CMK (cell line): ENCODE results near the gene KHSRP.

Experiments
- DNase-seq: peaks from one replicate; pipeline ENCODE4 v3.0.0-alpha.2; 2010; ENCODE audit warnings: low read depth

KHSRP gene

DNA sequence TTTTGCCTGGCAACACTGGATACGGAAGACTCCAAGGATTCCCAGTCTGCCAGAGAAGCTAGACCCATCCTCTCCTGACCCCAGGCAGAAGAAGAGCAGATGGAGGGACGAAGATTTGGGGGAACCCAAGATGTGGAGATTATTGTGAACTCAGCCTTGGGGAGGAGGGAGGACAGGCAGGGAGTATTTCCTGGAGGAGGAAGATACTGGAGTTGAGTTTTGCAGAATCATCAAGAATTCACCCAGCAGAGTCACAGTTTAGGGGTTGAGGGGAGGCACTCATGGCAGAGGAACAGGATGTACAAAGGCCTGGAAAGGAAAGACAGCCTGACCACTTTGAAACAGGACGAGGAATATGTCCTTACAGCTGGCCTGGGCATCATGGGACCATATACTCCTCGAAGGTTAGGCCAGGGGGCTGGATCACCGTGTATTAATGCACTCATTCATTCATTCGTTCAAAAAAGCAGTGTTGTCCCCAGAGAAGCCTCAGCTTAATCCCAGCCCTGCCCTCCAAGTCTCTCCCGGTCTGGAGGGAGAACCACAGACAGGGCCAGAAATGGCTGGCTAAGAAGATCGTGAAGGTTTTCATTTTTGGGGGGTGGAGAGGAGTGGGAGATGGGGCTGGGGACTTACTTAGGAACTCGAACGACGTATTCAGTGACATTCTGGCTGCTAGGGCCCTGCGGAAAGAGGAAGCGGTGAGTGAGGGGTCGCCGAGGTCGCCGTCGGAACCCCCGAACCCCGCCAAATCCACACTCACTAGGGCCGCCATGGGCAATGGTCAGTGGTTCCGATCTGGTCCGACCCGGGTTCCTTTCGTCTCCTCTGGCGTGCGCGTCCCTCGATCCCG is 32.2 kb downstream of the KHSRP start:
- DNase-seq = no peak

DNA sequence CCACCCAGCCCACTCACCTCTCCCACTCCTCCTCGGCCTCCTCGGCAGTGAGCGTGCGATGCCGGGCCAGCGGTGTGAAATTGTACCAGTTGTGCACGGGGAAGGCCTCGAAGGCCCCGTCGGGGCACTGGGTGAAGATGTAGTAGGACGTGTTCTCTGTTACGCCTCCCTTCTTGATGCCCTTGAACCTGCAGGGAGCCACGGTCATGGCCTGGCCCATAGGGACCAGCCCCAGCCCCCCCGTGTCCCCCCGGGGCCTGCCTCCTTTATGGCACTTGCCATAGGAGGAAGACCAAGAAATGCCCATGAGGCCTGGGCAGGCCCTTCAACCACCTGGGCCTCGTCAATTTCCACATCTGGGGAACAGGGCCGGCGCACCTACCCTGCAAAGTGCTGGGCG is 37.2 kb downstream of the KHSRP start:
- DNase-seq = no peak

DNA sequence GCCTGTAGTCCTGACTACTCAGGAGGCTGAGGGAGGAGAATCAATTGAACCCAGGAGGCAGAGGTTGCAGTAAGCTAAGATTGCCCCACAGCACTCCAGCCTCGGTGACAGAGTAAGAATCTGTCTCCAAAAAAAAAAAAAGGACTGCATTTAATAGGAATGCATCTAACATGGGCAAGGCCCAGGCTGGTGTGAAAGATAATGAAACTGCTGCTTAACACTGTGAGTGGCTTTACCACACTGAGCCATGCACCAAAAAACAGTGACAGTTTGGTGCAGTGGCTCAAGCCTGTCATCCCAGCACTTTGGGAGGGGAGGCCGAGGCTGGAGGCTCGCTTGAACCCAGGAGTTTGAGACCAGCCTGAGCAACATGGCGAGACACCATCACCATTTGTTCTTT is 40.2 kb downstream of the KHSRP start:
- DNase-seq = no peak

DNA sequence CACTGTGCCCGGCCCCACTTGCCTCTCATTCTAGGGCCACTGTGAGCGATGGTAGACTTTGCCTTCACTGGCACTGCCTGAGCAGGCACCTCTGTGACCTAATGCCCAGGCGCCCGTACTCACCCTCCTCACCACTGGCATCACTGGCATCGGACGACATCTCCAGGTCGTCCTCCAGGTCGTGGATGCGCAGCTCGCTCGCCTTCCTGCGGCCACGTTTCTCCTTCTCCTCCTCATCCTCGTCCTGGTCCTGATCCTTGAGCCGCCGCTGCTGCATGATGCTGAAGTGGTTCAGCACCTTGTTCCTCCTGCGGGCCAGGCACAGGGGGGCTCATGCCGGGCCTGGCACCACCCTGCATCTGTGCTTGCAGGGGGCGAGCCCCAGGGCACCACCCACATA is 41.4 kb downstream of the KHSRP start:
- no peak for DNase-seq

DNA sequence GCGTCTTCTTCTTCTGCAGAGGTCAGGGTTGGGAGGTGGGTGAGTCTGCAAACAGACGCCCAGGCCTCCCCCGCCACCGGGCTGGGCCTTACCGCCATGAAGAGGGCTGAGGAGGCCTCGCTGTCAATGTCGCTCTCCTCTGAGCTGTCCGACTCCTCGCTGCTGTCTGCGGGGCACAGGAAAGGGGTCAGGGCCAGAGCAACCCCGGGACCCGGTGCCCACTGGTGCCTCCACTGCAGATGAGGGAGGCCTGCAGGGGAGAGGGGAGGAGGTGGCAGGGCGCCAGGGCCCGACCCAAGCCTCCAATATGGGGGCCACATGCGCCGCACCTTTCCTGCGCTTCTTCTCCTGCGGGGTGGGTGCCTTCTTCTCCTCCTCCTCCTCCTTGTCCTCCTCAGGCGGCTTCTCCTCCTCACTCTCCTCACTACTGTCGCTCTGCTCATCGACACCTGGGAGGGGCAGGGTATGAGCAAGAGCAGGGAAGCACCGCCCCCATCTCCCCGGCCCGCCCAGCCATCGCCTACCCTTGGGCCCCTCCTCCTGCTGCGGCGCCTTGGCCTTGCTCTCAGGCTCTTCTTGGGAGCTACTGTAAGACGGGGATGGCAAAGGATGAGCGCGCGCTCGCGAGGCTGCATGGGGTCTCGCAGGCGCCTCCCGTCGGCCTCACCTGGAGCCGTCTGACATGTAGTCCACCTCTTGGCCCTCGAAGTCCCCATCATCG is 43.4 kb downstream of the KHSRP start:
- no peak for DNase-seq

DNA sequence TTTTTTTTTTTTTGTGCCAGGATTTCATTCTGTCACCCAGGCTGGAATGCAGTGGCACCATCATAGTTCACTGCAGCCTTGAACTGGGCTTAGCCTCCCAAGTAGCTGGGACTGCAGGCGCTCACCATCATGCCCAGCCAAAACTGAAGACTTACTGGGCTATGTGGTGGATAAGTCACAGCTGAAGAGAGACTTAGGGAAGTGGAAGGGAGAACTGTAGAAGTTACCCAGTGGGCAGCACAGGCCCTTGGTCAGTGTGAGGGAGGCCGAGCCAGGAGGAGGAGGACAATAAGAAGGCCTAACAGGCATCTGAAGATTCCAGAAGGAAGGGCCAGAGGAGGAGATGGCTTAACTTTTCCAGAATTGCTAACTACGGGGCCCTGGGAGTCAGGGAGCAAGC is 44.9 kb downstream of the KHSRP start:
- no peak for DNase-seq

DNA sequence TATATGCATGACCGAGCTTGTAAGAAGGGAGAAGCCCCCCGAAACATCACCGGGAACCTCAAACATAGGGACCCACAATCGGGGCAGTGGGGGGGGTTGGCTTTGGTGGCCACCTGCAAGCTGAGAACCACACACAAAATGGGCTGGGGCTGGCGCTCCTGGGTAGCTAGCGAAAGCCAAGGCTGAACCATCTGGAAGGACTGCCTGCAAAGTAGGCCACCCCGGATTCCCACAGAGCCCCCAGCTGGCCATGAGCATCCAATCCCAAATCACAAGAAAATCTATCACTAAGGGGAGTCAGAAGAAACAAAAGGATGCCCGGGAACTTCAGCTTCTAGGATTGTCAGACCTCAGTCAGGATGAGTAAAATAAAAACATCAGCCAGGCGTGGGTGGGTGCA is 46.1 kb downstream of the KHSRP start:
- no peak for DNase-seq

DNA sequence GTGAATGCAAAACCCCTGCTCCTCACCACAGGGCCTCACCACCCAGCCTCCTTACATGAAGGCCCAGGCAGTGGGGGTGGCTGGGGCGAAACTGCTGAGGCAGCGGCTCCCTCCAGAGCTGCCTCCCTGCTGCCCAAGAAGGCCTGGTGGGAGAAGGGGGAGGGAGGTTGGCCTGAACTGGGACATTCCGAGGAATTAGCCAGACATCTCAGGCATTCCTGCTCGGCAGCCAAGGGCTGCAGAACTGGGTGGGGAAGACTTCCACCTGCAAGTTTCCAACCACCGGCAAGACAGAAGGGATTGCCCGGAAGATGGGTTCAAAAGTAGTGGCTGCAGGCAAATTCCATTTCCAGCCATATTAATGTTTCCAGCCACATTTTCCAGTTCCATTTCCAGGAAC is 46.6 kb downstream of the KHSRP start:
- DNase-seq = no peak

DNA sequence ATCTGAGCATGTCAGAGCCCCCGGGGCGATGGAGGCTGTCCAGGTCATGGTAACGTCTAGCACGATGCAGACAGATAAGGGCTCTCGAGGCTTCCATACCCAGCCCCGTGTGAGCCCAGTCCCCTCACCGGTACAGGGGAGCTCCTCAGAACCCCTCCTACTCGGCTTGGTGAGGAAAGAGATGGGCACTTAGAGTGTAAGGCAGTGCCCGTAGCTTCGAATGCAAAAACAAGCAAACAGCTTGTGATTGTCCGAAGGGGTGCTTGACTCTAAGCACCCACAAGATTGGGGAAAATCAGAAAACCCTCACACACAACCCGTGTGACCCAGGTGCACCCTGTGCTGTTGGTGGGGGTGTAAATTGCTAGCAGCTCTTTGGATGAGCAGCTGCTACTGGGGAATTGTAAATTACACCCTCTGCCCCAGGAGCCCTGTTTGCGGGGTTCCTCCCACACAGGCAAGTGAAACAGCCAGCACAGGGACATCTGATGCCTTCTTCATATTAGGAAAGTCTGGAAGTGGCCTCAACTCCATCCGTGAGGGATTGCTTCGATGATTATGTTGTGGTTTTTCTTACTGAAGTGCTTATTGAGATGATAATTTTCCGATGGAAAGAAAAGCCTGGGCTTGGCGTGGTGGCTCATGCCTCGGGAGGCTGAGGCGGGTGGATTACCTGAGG is 48.0 kb downstream of the KHSRP start:
- no peak for DNase-seq

DNA sequence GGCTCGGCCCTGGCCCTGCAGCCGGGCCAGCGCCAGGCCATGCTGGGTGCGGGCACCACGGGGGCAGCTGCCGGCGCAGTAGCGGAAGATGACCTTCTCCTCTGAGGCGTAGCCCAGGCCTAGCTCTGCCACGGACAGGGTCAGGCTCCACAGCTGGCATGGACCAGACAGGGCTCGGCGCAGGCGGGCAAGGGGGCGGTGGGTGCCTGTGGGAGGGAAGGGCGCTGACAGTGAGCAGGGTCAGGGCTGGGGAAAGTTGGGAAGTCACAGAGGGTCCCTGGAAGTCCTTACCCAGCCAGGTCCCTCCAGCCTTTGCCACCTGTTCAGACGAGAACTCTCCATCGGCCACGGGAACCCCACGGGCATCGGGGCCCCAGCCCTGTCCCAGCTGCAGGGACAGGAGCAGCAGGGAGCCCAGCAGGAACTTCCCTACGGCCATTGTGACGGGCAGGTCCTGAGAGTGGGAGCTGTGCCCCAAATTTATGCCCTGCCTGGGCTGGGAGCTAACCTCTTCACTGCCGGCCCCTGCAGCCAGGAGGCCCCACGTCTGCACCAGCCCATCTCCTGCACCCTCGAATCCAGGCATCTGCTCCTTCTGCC is 49.1 kb downstream of the KHSRP start, which contains the start of gene PSPN:
Gene PSPN (minus strand): TSS at position 523 of the 600 bp plus-strand sequence. CDS start 84 bp downstream, at position 439.
- no peak for DNase-seq

DNA sequence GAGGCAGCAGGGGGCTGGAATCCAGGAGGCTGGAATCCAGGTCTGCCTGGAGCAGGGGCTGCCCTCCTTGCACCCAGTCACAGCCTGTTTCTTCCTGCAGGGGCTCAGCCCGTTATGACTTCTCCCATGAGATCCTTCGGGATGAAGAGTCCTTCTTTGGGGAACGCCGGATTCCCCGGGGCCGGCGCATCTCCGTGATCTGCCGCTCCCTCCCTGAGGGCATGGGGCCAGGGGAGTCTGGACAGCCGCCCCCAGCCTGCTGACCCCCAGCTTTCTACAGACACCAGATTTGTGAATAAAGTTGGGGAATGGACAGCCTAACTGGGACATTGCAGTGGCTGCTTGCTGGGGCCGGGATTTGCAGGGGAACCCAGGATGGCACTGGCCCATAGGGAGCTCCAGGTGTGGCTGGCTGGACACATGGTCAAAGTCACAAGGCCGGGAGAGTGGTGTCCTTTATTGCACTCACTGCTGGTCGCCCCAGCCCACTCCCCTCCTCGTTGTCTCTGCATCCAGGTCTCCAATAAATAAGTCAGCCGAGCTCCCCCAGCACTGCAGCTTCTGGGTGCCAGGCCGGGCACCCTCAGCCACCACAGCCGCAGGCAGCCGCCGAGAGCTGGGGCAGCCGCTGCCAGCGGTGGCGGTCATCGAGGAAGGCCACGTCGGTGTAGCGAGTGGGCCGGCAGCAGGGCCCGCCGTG is 49.8 kb downstream of the KHSRP start:
- no peak for DNase-seq

DNA sequence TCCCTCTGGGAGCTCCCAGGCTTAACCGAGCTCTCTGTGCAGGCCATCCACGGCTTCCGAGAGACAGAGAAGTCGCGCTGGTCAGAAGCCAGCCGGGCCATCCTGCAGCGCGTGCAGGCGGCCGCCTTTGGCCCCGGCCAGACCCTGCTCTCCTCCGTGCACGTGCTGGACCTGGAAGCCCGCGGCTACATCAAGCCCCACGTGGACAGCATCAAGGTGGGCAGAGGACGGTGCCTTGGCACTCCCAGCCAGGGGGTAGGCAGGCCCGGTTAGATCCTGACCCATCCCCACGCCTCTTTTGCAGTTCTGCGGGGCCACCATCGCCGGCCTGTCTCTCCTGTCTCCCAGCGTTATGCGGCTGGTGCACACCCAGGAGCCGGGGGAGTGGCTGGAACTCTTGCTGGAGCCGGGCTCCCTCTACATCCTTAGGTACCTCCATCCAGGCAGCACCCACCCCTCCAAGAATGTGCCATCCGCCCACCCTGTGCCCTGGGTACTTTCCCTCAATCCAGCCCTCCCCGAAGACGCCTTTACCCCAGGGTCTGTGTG is 50.4 kb downstream of the KHSRP start:
- no peak for DNase-seq

DNA sequence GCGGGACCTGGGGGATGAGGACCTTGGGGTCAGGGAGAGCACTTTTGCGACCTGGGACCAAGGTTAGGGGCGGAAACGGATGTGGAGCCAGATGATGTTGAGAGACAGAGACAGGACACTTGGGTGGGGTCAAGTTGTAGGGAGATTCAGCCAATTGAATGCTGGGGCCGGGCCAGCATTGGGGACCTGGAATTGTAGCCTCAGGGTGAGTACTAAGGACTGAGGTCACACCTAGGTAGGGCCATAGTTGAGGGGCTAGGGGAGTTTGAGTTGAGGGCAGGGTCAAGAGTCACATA is 50.9 kb downstream of the KHSRP start:
- peak; percentile 81 for DNase-seq

DNA sequence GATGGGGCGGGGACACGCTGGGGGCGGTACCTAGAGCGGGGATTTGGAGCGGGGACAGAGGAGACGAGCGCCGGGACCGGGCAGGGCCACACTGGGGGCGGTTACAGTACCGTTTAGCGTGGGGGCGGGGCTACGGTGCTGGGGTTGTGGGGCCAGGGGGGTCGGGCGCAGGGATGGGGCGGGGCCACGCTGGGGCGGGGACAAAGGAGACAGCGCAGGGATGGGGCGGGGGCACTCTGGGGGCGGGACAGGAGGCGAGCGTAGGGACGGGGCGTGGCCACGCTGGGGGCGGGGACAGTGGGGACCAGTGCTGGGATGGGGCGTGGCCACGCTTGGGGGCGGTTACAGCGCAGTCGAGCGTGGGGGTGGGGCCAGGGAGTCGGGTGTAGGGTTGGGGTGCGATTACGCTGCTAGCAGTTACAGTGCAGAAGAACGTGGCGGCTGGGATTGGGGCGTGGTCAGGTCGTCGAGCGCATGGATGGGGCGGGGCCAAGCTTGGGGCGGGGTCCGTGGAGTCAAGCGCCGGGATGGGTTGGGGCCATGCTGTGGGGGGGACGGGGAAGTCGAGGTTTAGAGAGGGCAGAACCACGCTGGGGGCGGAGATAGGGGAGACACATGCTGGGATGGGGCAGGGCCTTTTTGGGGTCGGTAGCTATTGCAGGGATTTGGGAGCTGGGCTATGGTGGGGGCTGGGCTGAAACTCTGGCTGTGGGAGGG is 51.4 kb downstream of the KHSRP start:
- DNase-seq = peak; percentile 96

DNA sequence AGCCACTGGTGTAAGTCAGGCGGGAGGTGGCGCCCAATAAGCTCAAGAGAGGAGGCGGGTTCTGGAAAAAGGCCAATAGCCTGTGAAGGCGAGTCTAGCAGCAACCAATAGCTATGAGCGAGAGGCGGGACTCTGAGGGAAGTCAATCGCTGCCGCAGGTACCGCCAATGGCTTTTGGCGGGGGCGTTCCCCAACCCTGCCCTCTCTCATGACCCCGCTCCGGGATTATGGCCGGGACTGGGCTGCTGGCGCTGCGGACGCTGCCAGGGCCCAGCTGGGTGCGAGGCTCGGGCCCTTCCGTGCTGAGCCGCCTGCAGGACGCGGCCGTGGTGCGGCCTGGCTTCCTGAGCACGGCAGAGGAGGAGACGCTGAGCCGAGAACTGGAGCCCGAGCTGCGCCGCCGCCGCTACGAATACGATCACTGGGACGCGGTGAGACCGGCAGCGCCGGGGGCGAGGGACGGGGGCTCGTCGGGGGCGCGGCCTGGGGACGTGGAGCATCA is 52.0 kb downstream of the KHSRP start, which contains the start of gene ALKBH7:
Gene ALKBH7 (plus strand): TSS at position 201 of the 502 bp plus-strand sequence. CDS start 27 bp downstream, at position 228.
- peak; percentile 100 for DNase-seq

DNA sequence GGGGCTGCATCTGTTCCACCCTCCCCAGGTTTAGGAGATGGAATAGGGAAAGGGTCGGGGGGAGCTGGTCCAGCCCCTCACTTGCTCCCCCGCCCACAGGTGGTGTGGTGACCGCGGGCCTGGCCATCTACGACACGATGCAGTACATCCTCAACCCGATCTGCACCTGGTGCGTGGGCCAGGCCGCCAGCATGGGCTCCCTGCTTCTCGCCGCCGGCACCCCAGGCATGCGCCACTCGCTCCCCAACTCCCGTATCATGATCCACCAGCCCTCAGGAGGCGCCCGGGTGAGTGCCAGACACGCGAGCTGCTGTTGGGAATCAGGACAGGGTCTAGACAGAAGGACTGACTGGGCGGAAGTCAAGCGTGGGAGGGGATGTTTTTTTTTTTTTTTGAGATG is 60.3 kb downstream of the KHSRP start:
- no peak for DNase-seq
